Measurements from ENCODE around the gene EN2.

Gene EN2

DNA sequence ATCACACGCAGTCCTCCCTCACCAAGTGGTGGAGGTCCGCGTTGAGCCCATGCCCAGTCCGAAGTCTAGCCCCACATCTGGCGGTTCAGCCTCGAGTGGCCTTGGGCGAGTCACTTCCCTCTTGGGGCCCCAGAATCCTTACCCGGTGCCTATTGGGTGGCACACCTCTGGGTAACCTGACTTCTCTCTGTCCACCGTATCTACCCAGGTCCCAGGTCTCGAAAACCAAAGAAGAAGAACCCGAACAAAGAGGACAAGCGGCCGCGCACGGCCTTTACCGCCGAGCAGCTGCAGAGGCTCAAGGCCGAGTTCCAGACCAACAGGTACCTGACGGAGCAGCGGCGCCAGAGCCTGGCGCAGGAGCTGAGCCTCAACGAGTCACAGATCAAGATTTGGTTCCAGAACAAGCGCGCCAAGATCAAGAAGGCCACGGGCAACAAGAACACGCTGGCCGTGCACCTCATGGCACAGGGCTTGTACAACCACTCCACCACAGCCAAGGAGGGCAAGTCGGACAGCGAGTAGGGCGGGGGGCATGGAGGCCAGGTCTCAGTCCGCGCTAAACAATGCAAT, 4.3 kb downstream of the EN2 start:
- in situ Hi-C loops (cut with HindIII; ENCODE audit: low sequenced_read_pairs) = no loop called here

DNA sequence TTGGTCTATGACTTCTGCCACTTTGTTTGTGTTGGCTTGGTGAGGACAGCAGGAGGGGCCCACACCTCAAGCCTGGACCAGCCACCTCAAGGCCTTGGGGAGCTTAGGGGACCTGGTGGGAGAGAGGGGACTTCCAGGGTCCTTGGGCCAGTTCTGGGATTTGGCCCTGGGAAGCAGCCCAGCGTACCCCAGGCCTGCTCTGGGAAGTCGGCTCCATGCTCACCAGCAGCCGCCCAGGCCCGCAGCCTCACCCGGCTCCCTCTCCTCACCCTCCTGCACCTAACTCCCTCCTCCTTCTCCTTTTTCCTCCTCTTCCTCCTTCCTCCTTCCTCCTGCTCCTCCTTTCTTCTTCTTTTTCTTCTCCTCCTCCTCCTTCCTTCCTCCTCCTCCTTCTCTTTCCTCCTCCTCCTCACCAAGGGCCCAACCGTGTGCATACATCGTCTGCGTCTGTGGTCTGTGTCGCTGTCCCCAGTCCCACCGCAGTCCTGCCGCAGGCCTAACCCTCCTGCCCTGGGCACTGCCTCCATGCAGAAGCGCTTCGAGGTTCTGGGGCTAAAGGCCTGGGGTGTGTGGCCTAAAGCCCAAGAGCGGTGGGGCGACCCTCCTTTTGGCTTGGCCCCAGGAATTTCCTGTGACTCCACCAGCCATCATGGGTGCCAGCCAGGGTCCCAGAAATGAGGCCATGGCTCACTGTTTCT, 5.3 kb downstream of the EN2 start:
- in situ Hi-C loops (cut with HindIII; ENCODE audit: low sequenced_read_pairs) = no loop called here

DNA sequence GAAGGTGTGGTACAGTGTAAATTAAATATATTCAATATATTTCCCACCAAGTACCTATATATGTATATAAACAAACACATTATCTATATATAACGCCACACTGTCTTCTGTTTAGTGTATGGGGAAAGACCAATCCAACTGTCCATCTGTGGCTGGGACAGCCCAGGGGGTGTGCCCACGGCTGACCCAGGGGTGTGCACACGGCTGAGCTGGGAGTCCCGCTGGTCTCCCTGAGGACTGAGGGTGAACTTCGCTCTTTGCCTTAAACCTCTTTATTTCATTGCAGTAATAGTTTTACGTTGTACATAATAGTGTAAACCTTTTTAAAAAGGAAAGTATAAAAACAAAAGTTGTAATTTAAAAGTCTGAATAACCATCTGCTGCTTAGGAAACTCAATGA, 6.3 kb downstream of the EN2 start:
- in situ Hi-C loops (cut with HindIII; ENCODE audit: low sequenced_read_pairs) = no loop called here

DNA sequence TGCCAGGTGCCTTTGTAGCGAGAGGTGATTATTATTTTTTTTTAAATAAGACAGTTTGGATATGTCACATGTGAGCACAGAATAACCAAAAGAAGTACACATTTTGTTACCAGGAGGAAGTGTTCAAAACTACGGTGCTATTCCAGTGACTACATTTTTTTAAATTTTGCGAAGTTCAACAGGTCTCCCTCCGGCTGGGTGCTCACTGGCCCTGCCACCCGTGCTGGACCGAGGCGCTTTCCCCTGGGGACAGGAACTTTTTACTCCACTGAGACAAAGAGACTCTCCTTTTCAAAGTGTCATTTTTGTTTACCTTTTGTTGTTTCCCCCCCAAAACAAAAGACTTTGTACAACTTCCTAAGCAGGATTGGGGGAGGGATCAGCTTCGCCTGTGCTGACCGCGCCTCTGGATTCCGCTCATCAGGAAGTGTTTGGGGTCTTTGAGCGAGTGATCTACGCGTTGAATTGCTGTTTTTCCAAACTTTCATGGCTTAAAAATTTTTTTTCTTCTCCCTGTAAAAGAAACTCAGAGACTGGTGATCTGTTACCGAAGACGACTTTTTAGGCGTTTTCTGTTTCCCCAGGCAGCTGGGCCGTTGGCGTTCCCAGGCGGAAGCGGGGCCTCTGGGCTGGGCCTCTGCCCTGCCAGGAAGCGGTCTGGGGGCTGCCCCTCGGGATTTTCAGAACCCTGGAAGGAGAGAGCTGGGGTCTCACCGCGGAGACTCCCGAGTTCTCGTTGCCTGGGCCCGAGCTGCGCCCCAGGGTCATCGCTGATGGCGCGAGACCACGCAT, 7.2 kb downstream of the EN2 start:
- in situ Hi-C loops (cut with HindIII; ENCODE audit: low sequenced_read_pairs) = no loop called here

DNA sequence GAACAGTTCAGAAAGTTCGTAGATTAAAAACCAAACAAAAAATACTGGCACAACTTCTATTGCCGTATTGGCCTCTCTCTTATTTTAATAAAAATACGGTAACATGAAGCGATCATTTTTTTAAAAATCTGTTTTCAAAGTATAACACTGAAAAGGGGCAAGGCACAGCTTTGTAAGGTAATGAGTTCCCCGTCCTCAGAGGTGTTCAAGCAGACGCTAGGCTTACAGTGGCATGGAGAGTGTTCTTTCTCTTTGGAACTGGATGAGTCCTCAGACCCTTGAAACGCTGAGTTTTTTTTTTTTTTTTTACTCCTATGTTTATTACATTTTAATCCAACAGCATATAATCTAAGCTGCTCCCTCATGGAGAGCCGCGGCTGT, 7.8 kb downstream of the EN2 start:
- in situ Hi-C loops (cut with HindIII; ENCODE audit: low sequenced_read_pairs) = no loop called here

DNA sequence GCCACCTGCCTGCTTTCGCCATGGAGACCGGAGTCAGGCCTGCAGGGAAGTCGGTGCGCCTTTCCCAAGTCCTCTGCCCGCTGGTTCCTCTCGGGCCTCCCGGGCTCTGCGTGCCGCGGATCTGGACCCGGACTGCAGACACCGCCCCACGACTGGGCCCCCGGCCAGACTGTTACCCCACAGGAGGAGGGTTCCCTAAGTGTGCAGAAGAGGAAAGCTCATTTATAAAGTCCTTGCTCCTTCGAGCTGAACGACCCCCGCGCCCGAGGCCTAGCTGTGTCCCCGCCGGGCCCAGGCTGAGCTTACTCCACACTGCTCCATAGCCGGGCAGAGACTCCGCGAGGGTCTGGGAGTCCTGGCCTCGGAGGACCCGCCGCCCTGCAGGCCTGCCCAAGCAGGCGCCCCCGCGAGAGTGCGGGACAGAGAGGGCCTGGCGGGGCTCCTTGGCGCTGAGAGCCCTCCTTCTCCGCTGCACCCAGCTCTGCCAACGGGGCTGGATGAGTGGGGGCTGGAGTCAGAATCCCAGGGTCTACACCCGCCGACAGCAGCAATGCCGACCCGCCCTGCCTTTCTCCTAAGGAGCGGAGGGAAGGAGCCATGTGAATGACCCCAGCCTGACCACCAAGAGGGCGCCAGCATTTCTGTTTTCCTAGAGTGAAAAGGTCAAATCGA, 8.3 kb downstream of the EN2 start:
- in situ Hi-C loops (cut with HindIII; ENCODE audit: low sequenced_read_pairs) = no loop called here

DNA sequence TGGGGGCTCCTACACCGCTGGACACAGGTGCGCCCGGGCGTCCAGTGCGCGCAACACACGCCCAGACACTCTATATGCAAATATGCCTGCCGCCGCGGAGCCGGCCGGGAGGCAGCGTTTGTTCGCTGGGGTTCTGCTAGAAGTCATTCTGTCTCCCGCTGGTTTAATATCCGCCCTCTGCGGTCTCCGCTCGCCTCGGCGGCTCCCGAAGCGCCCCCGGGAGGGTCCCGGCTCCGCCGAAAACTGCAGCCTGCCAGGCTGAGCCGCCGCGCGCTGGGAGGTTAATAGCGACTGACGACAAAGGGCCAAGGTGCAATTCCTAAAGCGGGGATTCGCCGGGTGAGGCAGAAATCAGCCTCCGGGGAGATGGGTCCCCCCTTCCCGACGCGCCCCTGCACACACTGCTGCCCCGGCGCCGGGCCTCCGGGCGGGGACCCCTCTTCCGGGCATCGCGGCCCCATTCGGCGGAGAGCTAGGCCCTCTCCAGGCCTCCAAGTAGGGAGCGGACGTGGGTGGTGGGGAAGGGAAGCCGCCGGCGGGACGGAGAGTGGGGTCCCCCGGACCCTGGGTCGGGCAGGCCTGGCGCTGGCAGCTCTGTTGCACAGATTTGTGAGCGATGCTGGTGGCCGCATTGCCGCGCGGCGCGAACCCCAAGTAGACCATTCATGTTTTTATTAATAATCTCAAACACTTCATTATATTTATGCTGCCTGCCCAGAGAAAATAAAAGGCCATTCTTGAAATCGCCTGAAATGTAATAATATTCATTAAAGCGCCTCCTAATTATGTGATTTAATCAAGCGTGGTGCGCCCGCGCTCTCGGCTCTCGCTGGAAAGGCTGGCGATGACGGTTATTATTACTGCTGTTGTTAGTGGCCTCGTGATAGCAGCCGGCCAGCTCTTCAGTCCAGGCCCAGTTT, 9.1 kb downstream of the EN2 start:
- in situ Hi-C loops (cut with HindIII; ENCODE audit: low sequenced_read_pairs) = no loop called here

DNA sequence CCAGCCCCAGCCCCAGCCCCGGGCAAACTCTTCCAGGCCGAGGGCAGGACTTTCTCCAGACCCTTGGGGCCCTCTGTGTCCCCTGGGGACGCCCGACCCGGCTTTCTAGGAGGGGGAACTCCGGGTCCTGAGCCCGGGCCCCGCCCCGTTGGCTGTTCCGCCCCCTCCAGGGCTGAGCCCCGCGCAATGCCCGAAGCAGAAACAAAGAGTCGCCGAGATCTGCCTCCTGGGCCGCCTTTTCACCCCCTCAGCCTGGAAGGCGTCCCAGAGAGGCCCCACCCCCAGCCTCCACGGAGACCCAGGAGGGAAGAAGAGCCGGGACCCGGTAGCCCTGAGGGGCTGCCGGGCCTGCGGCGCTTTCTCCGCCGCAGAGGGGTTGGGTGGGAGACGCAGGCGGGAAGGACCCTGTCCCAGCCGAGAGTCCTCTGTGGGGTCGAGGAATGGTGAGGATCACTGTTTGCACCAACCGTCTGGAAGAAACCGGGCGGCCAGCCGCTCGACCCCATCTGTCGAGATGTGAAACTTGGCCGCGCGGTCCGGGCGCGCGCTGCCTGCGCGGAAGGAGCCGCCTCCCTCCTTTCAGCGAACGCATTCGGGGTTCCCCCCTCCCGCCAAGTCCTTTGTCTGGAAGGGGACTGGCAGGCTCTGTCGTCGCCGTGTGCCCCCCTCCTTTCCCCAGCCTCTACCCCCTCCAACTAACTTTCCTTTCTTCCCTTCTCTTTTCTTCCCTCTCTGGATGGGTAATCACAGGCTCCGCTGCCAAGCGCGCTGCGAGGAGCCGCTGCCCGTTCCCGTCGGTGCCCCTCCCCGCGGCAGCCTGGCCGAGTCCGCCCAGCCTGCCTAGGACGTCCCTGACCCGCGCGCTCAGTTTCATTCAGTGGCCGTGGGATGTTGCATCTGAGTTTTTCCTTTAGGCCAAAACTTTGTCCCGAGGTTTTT, 10.2 kb downstream of the EN2 start:
- in situ Hi-C loops (cut with HindIII; ENCODE audit: low sequenced_read_pairs) = no loop called here

DNA sequence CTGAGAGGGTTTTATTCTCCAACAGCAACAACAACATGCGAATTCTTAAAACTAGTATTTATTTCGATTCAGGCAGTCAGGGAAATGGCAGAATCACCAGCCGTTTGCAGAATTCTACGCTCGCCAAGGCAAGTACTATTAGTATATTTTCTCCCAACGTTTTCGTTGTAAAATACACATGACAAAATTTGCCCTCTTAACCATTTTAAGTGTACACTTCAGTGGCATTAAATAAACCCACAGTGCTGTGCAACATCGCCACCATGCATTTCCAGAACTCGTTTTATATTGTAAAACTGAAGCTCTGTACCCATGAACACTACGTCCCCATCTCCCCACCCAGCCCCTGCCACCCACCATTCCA, 10.8 kb downstream of the EN2 start:
- in situ Hi-C loops (cut with HindIII; ENCODE audit: low sequenced_read_pairs) = no loop called here

DNA sequence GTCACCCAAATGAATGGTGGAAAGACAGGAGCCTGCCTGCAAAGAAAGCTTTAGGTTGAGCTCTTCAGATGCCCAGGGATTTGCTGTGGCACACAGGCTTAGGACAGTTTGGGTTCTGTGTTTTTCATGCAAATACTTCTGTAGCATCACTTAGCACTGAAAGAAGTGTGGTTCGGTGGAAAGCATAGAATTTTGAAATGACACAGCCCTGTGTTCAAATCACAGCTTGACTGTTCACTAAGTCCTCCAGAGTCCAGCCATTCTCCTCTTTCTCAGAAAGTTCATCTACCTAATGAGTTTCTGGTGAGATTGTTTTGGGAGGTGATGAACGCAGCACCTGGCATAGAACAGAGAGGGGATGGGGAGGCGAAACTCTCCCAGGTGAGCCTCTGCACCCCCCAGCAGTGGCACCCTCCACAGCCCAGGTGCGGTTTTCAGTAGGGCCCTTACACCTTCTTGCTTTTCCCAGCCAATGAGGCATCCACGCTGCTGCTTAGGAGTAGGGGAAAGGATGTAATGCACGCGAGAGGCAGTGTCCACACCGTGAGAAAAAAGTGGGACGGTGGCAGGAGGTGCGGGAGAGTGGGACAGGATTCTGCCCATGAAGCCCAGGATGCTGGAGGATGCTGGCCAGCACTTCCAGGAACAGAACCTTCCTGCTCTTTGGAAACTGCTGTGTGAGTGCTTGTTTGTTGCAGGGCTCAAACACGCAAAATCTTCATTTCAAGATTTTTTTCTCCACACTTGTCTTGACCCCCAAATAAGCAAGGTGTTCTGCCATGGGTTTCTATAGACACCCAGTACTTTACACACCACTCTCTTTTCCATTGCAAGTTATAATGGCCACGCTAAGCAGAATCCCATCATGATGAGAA, 11.6 kb downstream of the EN2 start:
- in situ Hi-C loops (cut with HindIII; ENCODE audit: low sequenced_read_pairs) = no loop called here

DNA sequence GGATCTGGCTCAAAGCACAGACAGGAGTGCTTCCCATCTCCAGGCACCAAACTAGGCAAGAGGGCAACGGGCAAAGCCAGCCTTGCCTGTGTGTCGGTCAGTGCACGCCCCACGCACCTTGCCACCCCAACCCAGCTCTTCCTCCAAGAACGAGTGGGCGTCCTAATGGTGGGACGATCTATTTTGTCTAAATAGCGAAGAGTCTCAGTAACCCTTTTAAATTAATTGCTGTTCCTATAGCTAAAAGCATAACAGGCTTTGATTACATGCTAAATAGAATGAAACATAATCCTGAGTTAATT, 12.2 kb downstream of the EN2 start:
- in situ Hi-C loops (cut with HindIII; ENCODE audit: low sequenced_read_pairs) = no loop called here

DNA sequence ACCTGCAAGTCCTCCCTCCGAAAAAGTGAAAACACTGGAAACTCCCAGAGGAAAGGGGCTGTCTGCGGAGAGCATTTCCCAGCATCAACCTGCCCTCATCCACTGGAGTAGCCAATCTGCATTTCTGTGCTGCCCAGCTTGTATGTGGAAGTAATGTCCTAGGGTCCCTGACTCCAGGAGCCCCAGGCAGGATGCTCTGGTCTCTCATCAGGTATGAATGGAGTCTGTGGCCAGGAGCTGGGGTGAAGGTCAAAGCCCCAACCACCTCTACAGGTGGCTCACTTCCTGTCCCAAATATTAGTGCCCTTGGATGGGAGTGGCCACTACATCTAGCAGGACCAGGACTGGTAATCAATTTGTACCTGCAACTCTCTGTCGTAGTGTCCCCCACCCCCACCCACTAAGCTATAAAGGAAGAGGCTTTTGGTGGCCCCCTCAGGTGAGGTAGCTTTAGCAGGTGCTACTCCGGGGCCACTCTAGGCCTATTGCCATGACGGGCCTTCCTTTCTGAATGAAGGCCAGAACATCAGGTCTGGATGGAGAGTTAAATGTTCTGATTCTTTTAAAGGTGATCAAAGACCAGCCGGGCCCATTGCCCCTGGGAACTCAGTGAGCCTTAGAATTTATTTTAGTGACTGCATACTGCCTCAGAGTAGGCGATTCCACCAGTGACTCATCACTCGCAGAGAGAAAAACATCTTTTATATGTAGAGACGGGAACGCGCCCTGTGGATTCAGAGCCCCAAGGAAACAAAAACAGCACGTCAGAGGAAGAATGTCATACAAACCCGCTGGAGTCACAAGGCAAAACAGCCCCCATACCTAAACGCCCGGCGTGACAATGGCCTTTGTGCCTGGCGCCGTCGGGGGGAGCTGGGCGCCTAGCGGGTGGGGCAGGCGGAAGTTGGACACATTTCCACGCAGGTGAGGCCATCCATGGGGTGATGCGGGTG, 13.0 kb downstream of the EN2 start:
- in situ Hi-C loops (cut with HindIII; ENCODE audit: low sequenced_read_pairs) = no loop called here

DNA sequence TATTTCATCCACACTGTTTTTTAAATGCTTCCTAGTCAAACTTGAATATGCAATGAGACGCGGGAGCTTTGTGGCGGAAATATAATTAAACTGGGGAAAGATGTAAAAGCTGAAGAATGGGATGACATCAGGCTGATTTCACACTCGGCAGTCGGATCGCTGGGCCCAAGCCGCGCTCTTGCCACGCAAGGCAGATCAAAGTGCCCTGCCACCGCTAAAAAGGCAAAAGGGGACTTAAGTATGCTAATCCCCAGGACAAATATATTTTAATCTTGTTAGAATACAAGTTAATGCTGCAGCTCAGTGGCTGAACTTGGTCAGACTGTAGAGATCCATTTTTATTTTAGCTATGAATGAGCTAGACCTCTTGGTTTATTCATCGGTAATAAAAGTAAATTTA, 13.8 kb downstream of the EN2 start:
- in situ Hi-C loops (cut with HindIII; ENCODE audit: low sequenced_read_pairs) = no loop called here

DNA sequence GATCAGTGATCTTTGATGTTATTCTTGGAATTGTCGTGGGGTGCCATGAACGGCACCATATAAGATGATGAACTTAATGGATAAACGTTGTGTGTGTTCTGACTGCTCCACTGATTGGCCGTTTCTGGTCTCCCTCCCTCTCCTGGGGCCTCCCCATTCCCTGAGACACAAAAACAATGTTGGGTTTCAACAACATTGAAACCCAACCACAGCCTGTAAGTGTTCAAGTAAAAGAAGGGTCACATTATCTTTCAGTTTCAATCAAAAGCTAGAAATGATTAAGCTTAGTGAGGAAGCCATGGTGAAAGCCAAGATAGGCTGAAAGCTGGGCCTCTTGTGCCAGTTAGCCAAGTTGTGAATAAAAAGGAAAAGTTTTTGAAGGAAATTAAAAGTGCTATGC, 19.5 kb downstream of the EN2 start:
- in situ Hi-C loops (cut with HindIII; ENCODE audit: low sequenced_read_pairs) = no loop called here

DNA sequence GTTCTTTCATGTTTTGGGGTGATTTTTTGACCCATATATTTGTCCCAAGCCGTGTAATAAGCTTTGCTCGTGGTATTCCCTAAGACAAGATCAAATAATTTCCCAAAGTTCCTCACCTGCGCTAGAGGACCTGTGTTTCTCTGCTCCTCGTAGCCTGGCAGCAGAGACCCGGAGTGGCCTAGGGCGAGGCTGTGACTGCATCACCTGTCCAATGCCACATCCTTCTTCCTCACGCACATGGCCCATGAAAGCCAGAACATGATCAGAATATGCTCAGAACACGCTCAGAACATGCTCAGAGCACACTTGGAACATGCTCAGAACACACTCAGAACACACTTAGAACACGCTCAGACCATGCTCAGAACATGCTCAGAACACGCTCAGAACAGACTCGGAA, 23.8 kb downstream of the EN2 start:
- in situ Hi-C loops (cut with HindIII; ENCODE audit: low sequenced_read_pairs) = loop anchor here (5.0 kb wide), 1 partner anchor 44 kb away; no protein-coding TSS in a partner anchor

DNA sequence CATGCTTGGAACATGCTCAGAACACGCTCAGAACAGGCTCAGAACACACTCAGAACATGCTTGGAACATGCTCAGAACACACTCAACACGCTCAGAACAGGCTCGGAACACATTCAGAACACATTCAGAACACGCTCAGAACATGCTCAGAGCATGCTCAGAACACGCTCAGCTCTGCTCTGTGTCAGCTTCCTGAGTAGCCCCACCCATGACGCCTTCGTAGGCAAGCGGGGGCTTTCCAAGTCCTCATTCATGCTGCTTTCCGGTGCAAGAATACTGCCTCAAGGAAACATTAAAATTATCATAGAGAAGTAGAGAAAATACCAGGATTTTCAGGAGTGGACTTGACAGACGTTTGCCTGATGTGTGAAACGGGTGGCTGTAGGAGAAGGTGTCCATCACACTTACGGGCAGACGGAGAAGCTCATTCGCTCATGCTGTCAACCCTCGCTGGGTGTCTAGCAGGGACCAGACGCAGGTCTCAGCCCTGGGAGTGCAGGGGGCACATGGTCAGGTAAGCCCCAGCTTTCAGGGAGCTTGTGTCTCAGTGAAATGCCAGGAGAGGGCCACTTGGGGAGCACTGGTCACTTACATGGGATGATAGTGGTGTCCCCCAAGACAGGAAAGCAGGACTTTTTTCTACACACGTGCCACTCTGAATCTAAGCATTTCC, 24.7 kb downstream of the EN2 start:
- in situ Hi-C loops (cut with HindIII; ENCODE audit: low sequenced_read_pairs) = loop anchor here (5.0 kb wide), 1 partner anchor 45 kb away; no protein-coding TSS in a partner anchor

DNA sequence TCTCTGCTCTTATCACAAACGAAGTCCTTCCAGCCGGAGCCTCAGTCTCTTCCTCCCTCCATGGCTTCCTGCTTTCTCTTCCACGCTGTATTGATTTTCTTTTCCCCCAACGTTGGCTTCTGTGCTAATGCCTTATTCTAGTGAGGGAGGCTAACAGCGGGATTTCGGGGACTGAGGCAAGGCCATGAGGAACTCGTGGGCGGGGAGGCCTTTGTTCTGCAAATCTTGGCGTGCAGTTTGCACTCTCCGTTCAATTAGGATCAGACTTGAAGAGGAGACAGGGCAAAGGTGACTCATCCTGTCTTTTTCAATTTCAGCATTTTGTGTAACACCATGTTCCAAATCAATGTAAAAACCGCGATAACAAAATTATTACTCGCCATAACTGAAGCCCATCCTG, 25.3 kb downstream of the EN2 start:
- in situ Hi-C loops (cut with HindIII; ENCODE audit: low sequenced_read_pairs) = loop anchor here (5.0 kb wide), 1 partner anchor 46 kb away; no protein-coding TSS in a partner anchor
